GM12878 (cell line): ENCODE data around the gene MAP2K4. TPM values are rescaled to one million over a fixed set of nuclear protein-coding genes. Genes with fewer than 3 reads are reported as not detected.

Experiments used
- ATAC-seq: fragments of 200-7000 bp; cut with Tn5 transposase; 3 replicates; pipeline ENCODE4 v1.9.1; 2020; ENCODE audit warnings: mild to moderate bottlenecking, moderate library complexity
- BruUV-seq: library from RNA; stranded (reverse); fragments of 400-500 nt; replicated peaks from 2 replicates; lab custom pipeline; 2021; lab: Mats Ljungman, UMichigan
- CTCF ChIA-PET: fragments of 300-600 bp; sonication (Branson Sonifier 250); formaldehyde crosslinking; extraction: SDS; loops from one replicate; lab custom pipeline; 2021; ENCODE audit warnings: inconsistent platforms; lab: Yijun Ruan, JAX
- POLR2A ChIA-PET: fragments of 350-600 bp; formaldehyde crosslinking; extraction: SDS; loops from one replicate; lab custom pipeline; 2021; ENCODE audit warnings: inconsistent platforms; lab: Charles Lee
- RAD21 ChIA-PET: fragments of 300-600 bp; sonication (Branson Sonifier 250); formaldehyde crosslinking; loops from one replicate; lab custom pipeline; 2023; ENCODE audit warnings: antibody characterized with exemption; ENCODE audit not compliant: unreplicated experiment; lab: Charles Lee
- SMC1A ChIA-PET: fragments of 300-600 bp; sonication (Branson Sonifier 250); formaldehyde crosslinking; loops from one replicate; lab custom pipeline; 2023; ENCODE audit not compliant: unreplicated experiment, uncharacterized antibody; lab: Charles Lee
- DNase-seq: peaks from one replicate; pipeline ENCODE4 v3.0.0-alpha.2; 2011; ENCODE audit warnings: low read depth, low spot score
- FAIRE-seq: peaks from 3 replicates; lab custom pipeline; 2011; peaks lifted over from hg19 to GRCh38; lab: Jason Lieb, UNC
- H2AFZ ChIP-seq: 2 replicates; pipeline ENCODE4 v1.6.0; 2011; ENCODE audit warnings: low read depth, low read length, control low read depth; ENCODE audit not compliant: control insufficient read depth
- H3K27ac ChIP-seq: 2 replicates; pipeline ENCODE4 v1.5.1; 2011; ENCODE audit warnings: control low read depth; ENCODE audit not compliant: control insufficient read depth, insufficient read depth
- H3K27me3 ChIP-seq, 2 experiments: replicated peaks in 1 of 2; 2 replicates each; pipeline versions ENCODE4 v1.6.0 to v1.6.1; 2011; ENCODE audit warnings: low read length in 1 of 2; ENCODE audit not compliant: control insufficient read depth in 2 of 2, insufficient read depth in 2 of 2
- H3K36me3 ChIP-seq, 2 experiments: 2 replicates each; pipeline ENCODE4 v1.5.1; 2011; ENCODE audit warnings: low read length in 1 of 2; ENCODE audit not compliant: control insufficient read depth in 2 of 2, insufficient read depth in 2 of 2
- H3K4me1 ChIP-seq: 2 replicates; pipeline ENCODE4 v1.6.1; 2011; ENCODE audit warnings: mild to moderate bottlenecking, low read length, moderate library complexity, mixed read lengths; ENCODE audit not compliant: control insufficient read depth, insufficient read depth
- H3K4me2 ChIP-seq: 2 replicates; pipeline ENCODE4 v1.6.0; 2011; ENCODE audit warnings: control low read depth; ENCODE audit not compliant: control insufficient read depth, insufficient read depth
- H3K4me3 ChIP-seq: fragments of 200-600 bp; sonication (generic); 2 replicates; pipeline ENCODE4 v1.5.1; 2016
- H3K79me2 ChIP-seq: 2 replicates; pipeline ENCODE4 v1.6.0; 2011; ENCODE audit warnings: low read length; ENCODE audit not compliant: control insufficient read depth, insufficient read depth
- H3K9ac ChIP-seq: 2 replicates; pipeline ENCODE4 v1.8.0; 2011; ENCODE audit warnings: low read length, control low read depth, mixed read lengths; ENCODE audit not compliant: control insufficient read depth, insufficient read depth
- H3K9me3 ChIP-seq: replicated peaks from 3 replicates; pipeline ENCODE4 v1.5.1; 2011; ENCODE audit warnings: mild to moderate bottlenecking, low read length; ENCODE audit not compliant: control insufficient read depth, insufficient read depth
- H4K20me1 ChIP-seq: 2 replicates; pipeline ENCODE4 v1.6.0; 2011; ENCODE audit not compliant: control insufficient read depth, insufficient read depth
- ATF7 ChIP-seq: fragments of 450-650 bp; IDR thresholded peaks from 2 replicates; pipeline ENCODE4 v1.6.1; 2016; ENCODE audit warnings: low read depth, mild to moderate bottlenecking
- BMI1 ChIP-seq: fragments of 450-650 bp; IDR thresholded peaks from 2 replicates; pipeline ENCODE4 v1.6.1; 2016; ENCODE audit warnings: mild to moderate bottlenecking, moderate library complexity, borderline replicate concordance
- BRCA1 ChIP-seq: IDR thresholded peaks from 2 replicates; pipeline ENCODE4 v1.6.1; 2011; ENCODE audit warnings: low read depth, low read length, improper control_type of control experiment
- GABPA ChIP-seq: IDR thresholded peaks from 2 replicates; pipeline ENCODE4 v1.6.1; 2014; ENCODE audit warnings: antibody characterized with exemption, low read depth, mild to moderate bottlenecking, inconsistent platforms
- HSF1 ChIP-seq: fragments of 150-350 bp; IDR thresholded peaks from 2 replicates; pipeline ENCODE4 v1.6.1; 2014; ENCODE audit warnings: mild to moderate bottlenecking, low read depth, low read length
- IRF4 ChIP-seq: IDR thresholded peaks from 2 replicates; pipeline ENCODE4 v1.6.1; 2011; ENCODE audit warnings: low read depth, low read length
- MTA2 ChIP-seq: fragments of 450-650 bp; IDR thresholded peaks from 2 replicates; pipeline ENCODE4 v1.6.1; 2016; ENCODE audit warnings: low read depth, mild to moderate bottlenecking, moderate library complexity
- RAD21 ChIP-seq: IDR thresholded peaks from 2 replicates; pipeline ENCODE4 v1.6.1; 2011; ENCODE audit warnings: mild to moderate bottlenecking, low read depth, low read length, moderate library complexity; ENCODE audit not compliant: insufficient read depth
- RUNX3 ChIP-seq: IDR thresholded peaks from 2 replicates; pipeline ENCODE4 v1.6.1; 2012; ENCODE audit warnings: low read length, inconsistent platforms
- SMARCA5 ChIP-seq: fragments of 450-650 bp; IDR thresholded peaks from 2 replicates; pipeline ENCODE4 v1.6.1; 2017; ENCODE audit warnings: mild to moderate bottlenecking
- SPI1 ChIP-seq: IDR thresholded peaks from 2 replicates; pipeline ENCODE4 v1.6.1; 2011; ENCODE audit warnings: low read depth, mild to moderate bottlenecking, low read length, moderate library complexity, borderline replicate concordance; ENCODE audit not compliant: insufficient read depth
- STAT3 ChIP-seq: IDR thresholded peaks from 2 replicates; pipeline ENCODE4 v1.6.1; 2011; ENCODE audit warnings: low read depth, low read length, improper control_type of control experiment
- TARDBP ChIP-seq: IDR thresholded peaks from 2 replicates; pipeline ENCODE4 v1.6.1; 2016; ENCODE audit warnings: borderline replicate concordance
- ZBED1 ChIP-seq: IDR thresholded peaks from 2 replicates; pipeline ENCODE4 v1.6.1; 2016; ENCODE audit warnings: borderline replicate concordance
- ZBTB4 ChIP-seq: fragments of 450-650 bp; formaldehyde crosslinking; IDR thresholded peaks from 2 replicates; pipeline ENCODE4 v1.4.0; 2022; ENCODE audit warnings: mild to moderate bottlenecking, moderate library complexity
- ZNF207 ChIP-seq: fragments of 450-650 bp; IDR thresholded peaks from 2 replicates; pipeline ENCODE4 v1.6.1; 2014; ENCODE audit warnings: antibody characterized with exemption, mild to moderate bottlenecking, borderline replicate concordance
- ZNF384 ChIP-seq: IDR thresholded peaks from 2 replicates; pipeline ENCODE4 v1.6.1; 2012; ENCODE audit warnings: low read depth, mild to moderate bottlenecking, low read length, improper control_type of control experiment, borderline replicate concordance
- ZNF592 ChIP-seq: fragments of 450-650 bp; IDR thresholded peaks from 2 replicates; pipeline ENCODE4 v1.6.1; 2017; ENCODE audit warnings: mild to moderate bottlenecking, moderate library complexity
- WGBS: methylation state at CpG from one replicate; pipeline ENCODE4 v1.1.6; 2016; ENCODE audit warnings: low lambda C conversion rate; ENCODE audit not compliant: insufficient replicate concordance, insufficient coverage; ENCODE audit errors: missing lambda C conversion rate; 5-methylcytosine and 5-hydroxymethylcytosine counted together
- in situ Hi-C: fragments of 300-500 bp; cut with MboI; formaldehyde crosslinking; loops from 9 replicates; pipeline ENCODE4 v1.14.3; 2018; ENCODE audit warnings: mixed read lengths
- intact Hi-C: fragments of 100-400 bp; cut with micrococcal nuclease; formaldehyde crosslinking; loops from one replicate; pipeline ENCODE4 v1.14.2; 2022; ENCODE audit not compliant: unreplicated experiment
- polyA plus RNA-seq, 11 experiments: library from polyadenylated mRNA; depleted of rRNA in 4 of 11; unstranded in 6 of 11; stranded (reverse) in 5 of 11; fragments of >200 nt; fragmentation: Nextera tagmentation in 4 of 11; fragmentation: Illumina TruSeq in 1 of 11; extraction: Ambion mirVana in 4 of 11; extraction: Trizol in 1 of 11; gene quantifications; 1 replicate in 1 of 11; 2 replicates in 10 of 11; pipeline versions ENCODE4 v1.2.1 to v1.2.3, GENCODE V29; 2011 to 2016; ENCODE audit warnings: inconsistent platforms in 2 of 11, missing spikeins in 2 of 11, low read depth in 1 of 11
- total RNA-seq, 4 experiments: library from RNA; depleted of rRNA in 3 of 4; stranded (reverse); fragments of >200 nt in 3 of 4; fragmentation: Illumina TruSeq in 1 of 4; extraction: Trizol in 1 of 4; gene quantifications; 2 replicates each; pipeline versions ENCODE4 v1.2.1 to v1.2.3, GENCODE V29; 2013 to 2021

The MAP2K4 gene
- total and polyA plus RNA-seq, 10 of the 15 experiments (the other 5 are each of a cell fraction or from before 2014, with no cell fraction given) = 5.4 to 34.1 (median 25.5) TPM

GRCh38 chr17:12067485-12067884 is 46.8 kb downstream of the MAP2K4 start:
- 92% methylated on average over 2 of the region's 2 CpGs for WGBS
- in situ Hi-C loops = no loop called here
- CTCF ChIA-PET = interaction anchor here (1.2 kb wide), 1 partner anchor 10 kb away, joined by 3 read pairs; no protein-coding TSS in a partner anchor
- TF ChIP-seq SMARCA5 (no peak), ZNF207 (no peak), ATF7 (no peak), RUNX3 (no peak), ZBED1 (no peak), SPI1 (no peak), TARDBP (no peak), MTA2 (no peak), ZNF384 (no peak), GABPA (no peak), RAD21 (no peak), BRCA1 (no peak), ZNF592 (no peak), IRF4 (no peak), STAT3 (no peak), ZBTB4 (CRISPR knock-in tag) (no peak), HSF1 (no peak), BMI1 (no peak)

More at GRCh38 chr17:12067485-12067884, 46.8 kb downstream of the MAP2K4 start:
- FAIRE-seq (no peak), ATAC-seq (no peak), DNase-seq (no peak)
- Histone ChIP-seq H3K36me3 (no peaks in the 10 kb centered on the region; a peak in 2 of 4 replicates), H3K27ac (no peak overlapping the region), H3K9ac (no peak overlapping the region), H3K4me3 (no peak overlapping the region), H4K20me1 (no peaks in the 10 kb centered on the region), H3K27me3 (no peaks in the 10 kb centered on the region), H3K79me2 (no peaks in the 10 kb centered on the region), H2AFZ (no peak overlapping the region), H3K4me2 (no peak overlapping the region), H3K9me3 (no peaks in the 10 kb centered on the region), H3K4me1 (no peaks in the 10 kb centered on the region)
- ChIA-PET SMC1A (interaction anchor here (0.9 kb wide), 1 partner anchor 40 kb away, joined by 3 read pairs; no protein-coding TSS in a partner anchor), RAD21 (no interaction called here), POLR2A (no interaction called here)
- no TSS peak for BruUV-seq
- intact Hi-C loops = no loop called here
